ENCODE results near the gene LY9.

The LY9 gene

DNA sequence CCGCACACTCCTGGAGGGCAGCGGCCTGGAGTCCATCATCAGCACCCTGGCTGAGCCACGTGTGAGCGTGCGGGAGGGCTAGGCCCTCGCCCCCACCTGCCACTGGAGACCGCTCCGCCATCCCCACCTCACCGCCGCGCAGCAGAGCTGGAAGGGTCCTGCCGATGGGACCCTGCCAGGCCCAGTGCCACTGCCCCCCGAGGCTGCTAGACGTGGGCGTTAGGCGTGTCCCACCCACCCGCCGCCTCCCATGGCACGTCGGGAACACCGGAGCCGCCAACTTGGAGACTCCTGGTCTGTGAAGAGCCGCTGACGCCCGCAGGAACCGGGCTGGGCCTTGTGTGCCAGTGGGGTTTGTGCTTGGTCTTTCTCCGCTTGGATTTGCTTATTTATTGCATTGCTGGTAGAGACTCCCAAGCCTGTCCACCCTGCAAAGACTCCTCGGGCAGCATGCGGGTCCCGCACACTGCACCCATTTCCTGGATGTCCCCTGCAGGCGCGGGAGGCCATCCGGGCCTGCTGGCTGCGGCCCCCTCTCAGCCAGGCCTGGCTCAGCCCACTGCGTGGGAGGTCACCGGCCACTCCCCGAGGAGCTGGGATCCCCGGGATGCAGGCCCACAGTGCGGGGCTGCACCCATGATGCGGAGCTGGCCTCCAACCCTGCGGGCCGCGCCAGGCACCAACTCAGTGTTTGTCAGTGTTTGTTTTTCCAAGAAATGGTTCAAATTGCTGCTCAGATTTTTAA lies 6.0 kb downstream of the LY9 start:
- DNase-seq (ENCODE audit: low read depth) = no peak

- DNase-seq (ENCODE audit: low read depth) = no peak
These were observed 10.2 kb downstream of the LY9 start for GRCh38 chr1:160806109-160806665.

DNA sequence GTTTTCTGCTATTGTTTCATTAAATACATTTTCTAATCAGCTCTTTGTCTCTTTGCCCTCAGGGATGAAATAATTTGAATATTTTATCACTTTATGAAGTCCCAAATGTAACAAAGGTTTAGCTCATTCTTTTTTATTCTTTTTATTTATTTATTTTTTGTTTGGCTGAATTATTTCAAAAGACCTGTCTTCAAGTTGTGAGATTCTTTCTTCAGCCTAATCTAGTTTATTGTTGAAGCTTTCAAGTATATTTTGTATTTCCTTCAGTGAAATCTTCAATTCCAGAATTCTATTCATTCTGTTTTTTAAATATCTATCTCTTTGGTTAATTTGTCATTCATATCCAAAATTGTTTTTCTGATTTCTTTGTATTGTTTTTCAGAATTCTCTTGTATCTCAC lies 10.8 kb downstream of the LY9 start:
- DNase-seq (ENCODE audit: low read depth) = no peak

DNA sequence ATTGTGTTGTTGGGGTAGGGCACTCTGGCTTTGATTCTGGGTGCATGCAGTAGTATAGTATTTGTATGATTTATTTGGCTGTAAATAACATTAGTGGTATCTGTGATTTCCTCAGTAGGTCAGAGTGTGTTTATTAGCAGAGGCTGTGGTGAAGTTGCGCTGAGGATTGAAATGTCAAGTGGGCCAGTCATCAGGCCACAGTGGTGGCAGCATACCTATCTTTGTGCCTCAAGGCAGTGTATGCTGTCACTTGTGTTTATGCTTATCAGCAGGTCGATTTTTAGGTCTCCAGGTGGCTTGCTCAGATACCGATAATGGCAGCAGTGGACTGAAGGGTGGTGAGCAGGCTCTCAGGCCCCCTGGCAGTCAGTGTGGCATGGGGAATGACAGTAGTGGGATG lies 11.3 kb downstream of the LY9 start:
- DNase-seq (ENCODE audit: low read depth) = no peak

DNA sequence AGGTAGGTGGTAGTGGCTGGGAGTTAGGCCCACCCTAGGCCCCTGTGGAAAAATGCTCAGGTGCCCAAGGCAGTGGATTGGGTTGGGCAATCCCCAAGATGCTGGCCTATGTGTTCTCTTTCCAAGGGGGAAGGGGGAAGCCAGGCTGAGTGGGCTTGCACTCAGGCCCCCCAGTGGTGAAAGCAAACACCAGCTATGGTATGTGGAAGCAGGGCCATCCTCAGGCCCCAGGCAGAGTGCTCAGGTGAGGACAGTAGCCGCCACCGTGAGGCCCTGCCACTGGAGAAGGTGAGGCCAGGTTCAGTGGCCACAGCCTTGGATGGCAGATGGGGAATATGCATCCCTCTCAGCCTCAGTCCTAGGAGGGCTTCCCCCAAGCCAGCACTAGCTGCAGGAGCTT lies 11.8 kb downstream of the LY9 start:
- no peak for DNase-seq (ENCODE audit: low read depth)

DNA sequence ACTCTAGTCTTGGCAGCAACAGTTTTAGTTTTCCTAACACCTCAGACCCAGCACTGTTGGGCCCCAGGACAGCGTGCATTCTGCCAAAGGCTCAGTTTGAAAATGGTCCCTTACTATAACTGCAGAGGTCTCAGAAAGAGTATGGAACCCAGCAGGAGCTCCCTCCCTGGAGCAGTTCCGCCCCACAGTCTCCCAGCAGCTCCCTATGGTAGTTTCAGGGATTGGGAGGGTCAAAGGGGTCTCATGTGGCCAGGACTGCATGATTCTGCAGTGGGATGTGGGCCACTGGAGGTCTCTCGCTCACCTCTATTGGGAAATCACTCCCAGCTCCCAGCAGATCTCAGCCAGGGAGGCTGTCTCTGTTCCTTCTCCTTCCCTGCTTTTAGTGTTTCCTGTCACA lies 12.3 kb downstream of the LY9 start:
- no peak for DNase-seq (ENCODE audit: low read depth)

GRCh38 chr1:160810486-160810885 lies 14.5 kb downstream of the LY9 start:
- DNase-seq (ENCODE audit: low read depth) = no peak

DNA sequence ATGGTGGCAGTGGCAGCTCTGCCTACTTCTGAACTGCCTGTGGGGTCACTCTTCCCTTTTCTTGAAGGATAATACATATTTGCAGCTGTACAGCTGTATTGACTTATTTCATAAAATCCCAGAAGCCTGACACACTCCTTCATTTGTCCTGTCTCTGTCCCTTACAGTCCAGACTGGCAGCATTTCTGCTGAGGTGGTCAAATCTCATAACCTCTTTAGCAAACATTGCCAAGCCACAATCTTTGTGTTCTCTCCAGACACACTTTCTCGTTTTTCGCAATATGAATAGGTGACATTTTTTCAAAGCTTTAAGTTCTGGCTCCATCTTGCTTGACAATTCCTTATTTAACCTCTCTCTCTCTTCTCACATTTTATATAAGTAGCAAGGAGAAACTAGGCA lies 15.2 kb downstream of the LY9 start:
- no peak for DNase-seq (ENCODE audit: low read depth)

DNA sequence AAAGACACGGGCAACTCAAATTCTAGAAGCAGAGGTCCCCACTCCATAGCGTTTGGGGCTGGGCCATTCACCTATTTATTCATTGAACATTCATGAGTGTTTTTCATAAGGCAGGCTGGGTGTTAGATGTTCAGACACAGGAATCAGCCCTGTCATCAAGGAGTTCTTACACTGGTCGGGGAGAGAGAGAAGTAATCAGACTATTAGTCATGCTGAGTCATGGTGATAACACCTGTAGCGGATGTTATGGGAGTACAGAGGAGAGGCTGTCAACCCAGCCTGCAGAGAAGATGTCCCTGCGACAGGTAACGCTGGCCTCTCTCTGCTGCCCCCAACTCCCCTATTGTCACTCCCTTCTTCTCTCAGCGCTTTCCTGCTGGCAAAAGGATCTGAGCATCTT lies 17.2 kb downstream of the LY9 start:
- DNase-seq (ENCODE audit: low read depth) = no peak

- DNase-seq (ENCODE audit: low read depth) = no peak
These were observed 18.3 kb downstream of the LY9 start for GRCh38 chr1:160814316-160814715.

- no peak for DNase-seq (ENCODE audit: low read depth)
These were observed 18.9 kb downstream of the LY9 start for GRCh38 chr1:160814856-160815255.

DNA sequence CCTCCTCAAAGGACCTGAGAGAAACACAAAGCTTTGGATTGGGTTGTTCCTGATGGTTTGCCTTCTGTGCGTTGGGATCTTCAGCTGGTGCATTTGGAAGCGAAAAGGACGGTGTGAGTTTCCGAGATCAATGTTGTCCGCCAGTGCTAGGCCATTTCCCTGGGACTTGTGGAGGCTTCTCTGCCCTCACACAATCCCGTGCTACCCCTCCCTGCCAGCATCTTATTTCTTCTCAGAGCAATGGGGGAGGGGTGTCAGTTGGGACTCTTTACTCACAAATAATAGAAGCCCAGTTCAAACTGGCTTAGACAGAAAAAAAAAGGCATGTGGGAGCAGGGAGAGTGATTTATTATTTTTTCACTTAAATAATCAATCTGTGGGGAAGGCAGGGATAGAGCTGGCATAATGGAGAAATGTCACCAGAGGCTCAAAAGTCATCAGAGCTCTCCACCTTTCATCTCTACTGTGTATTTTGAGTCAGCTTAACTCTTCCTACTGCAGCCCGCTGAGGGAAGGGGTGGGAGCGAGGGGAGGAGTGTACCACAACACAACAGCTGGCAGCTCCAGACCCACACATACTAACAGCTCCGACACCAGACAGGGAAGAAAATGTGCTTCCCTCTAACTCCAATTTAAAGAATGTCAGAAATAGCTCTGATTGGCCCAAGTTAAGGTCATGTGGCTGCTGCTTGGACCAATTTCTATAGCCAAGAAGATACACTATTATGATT lies 22.4 kb downstream of the LY9 start:
- DNase-seq (ENCODE audit: low read depth) = no peak

DNA sequence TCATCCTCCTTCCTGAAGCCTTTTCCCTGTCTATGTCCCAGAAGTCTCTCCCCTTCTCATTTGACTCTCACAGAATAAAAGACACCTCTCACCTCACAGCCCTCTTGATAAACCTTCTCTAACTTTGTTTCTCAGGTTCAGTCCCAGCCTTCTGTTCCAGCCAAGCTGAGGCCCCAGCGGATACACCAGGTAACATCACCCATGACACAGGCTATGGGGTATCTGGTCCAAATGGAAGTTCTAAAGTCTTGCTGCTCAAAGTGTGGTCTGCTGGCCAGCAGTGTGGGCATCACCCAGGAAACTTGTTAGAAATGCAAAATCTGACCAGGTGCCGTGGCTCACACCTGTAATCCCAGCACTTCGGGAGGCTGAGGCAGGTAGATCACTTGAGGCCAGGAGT lies 23.2 kb downstream of the LY9 start:
- no peak for DNase-seq (ENCODE audit: low read depth)

- DNase-seq (ENCODE audit: low read depth) = no peak
These were observed 25.7 kb downstream of the LY9 start for GRCh38 chr1:160821627-160822026.

- DNase-seq (ENCODE audit: low read depth) = no peak
These were observed 27.3 kb downstream of the LY9 start for GRCh38 chr1:160823296-160823695.

- no peak for DNase-seq (ENCODE audit: low read depth)
These were observed 30.6 kb downstream of the LY9 start for GRCh38 chr1:160826546-160826945.

GRCh38 chr1:160827418-160827817 lies 31.4 kb downstream of the LY9 start:
- no peak for DNase-seq (ENCODE audit: low read depth)

GRCh38 chr1:160829766-160830165 lies 33.8 kb downstream of the LY9 start:
- no peak for DNase-seq (ENCODE audit: low read depth)

GRCh38 chr1:160830321-160831153 lies 34.6 kb downstream of the LY9 start:
- peak; percentile 35 for DNase-seq (ENCODE audit: low read depth)

DNA sequence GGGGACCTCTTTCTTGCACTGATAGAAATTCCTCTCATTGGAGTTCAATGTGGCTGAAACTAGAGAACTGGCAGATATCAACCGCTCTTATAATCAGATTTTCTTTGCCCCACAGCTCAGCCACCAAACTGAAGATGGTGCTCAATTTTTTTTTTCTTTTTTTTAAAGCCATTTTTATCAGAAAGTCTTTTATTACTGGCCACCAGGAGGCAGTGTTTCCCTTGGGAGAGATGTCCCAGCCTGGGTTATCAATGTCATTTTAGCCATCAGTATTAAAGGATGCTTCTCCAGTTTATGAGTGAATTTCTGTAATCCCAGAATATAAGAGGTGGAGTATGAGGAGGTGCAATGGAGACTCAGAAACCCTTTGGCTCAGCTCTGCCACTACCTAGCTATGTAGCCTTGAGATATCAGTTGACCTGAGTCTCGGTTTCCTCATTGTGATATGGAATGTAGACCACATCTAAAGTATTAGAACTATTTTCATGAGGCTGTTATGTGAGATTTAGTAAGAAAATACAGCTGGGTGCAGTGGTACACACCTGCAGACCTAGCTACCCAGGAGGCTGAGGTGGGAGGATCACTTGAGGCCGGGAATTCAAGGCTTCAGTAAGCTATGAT lies 39.1 kb downstream of the LY9 start:
- DNase-seq (ENCODE audit: low read depth) = no peak

- no peak for DNase-seq (ENCODE audit: low read depth)
These were observed 39.8 kb downstream of the LY9 start for GRCh38 chr1:160835751-160836150.

GRCh38 chr1:160836561-160836960 lies 40.6 kb downstream of the LY9 start:
- DNase-seq (ENCODE audit: low read depth) = no peak
